Measurements from ENCODE around the gene HEXD.

The HEXD gene

DNA sequence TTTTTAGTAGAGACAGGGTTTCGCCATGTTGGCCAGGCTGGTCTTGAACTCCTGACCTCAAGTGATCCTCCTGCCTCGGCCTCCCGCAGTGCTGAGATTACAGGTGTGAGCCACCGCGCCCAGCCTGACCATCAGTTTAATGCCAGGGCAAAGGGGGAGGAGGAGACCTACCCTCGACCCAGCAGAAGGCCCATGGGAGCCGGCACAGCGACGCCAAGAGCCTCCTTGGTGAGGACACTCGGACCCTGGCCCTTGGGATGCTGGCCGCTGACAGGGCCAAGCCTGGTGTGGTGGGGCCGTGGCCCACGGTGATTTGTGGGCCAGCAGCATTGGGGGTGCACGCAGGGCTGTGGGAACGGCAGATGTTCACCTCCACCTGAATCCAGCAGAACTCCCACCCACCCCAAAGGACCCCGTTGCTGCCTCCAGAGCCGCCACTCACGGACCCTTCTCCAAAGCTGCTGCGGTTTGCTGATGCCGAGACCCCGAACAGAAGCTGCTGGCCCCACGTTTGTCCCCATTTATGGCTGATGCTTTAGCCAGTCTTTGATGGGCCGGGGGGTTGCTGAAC is 26.6 kb upstream of the HEXD start:
- no peak overlapping the region for H3K4me3 ChIP-seq (ENCODE audit: low read length)
- H3K36me3 ChIP-seq (replicated peaks; ENCODE audit: insufficient read depth, low read length): no peaks in the 10 kb centered on the region
- no peak overlapping the region for H3K27ac ChIP-seq (ENCODE audit: low read length)
- TF ChIP-seq EZH2 (optimal IDR thresholded peaks at IDR 0.05; ENCODE audit: low read depth, low read length): no peak
- TF ChIP-seq EZH2phosphoT487 (IDR thresholded peaks at IDR 0.05; ENCODE audit: low read length): no peak
- TF ChIP-seq CTCF (IDR thresholded peaks at IDR 0.05; ENCODE audit: low read length): no peak
- H2AFZ ChIP-seq (ENCODE audit: low read length): no peak overlapping the region
- H3K9me2 ChIP-seq (replicated peaks; ENCODE audit: insufficient read depth, low read length): no peaks in the 10 kb centered on the region
- DNase-seq: no peak
- no peaks in the 10 kb centered on the region for H3K9me3 ChIP-seq (replicated peaks; ENCODE audit: insufficient read depth, low read length)
- H3K27me3 ChIP-seq (replicated peaks; ENCODE audit: insufficient read depth, low read length): no peaks in the 10 kb centered on the region
- no peaks in the 10 kb centered on the region for H3K4me1 ChIP-seq (ENCODE audit: low read length)
- H3K79me2 ChIP-seq (ENCODE audit: low read length): no peaks in the 10 kb centered on the region
- H3K9ac ChIP-seq (ENCODE audit: low read length): no peak overlapping the region
- no peak overlapping the region for H3K4me2 ChIP-seq (ENCODE audit: low read depth, low read length)
- no peaks in the 10 kb centered on the region for H4K20me1 ChIP-seq (ENCODE audit: insufficient read depth, low read length)
- H3F3A ChIP-seq (ENCODE audit: insufficient read depth, low read length): no peaks in the 10 kb centered on the region

- no peak overlapping the region for H2AFZ ChIP-seq (ENCODE audit: low read length)
- TF ChIP-seq CTCF (IDR thresholded peaks at IDR 0.05; ENCODE audit: low read length): no peak
- no peak for TF ChIP-seq EZH2phosphoT487 (IDR thresholded peaks at IDR 0.05; ENCODE audit: low read length)
- TF ChIP-seq EZH2 (optimal IDR thresholded peaks at IDR 0.05; ENCODE audit: low read depth, low read length): no peak
- no peaks in the 10 kb centered on the region for H3K4me1 ChIP-seq (ENCODE audit: low read length)
- H3K9me3 ChIP-seq (replicated peaks; ENCODE audit: insufficient read depth, low read length): no peaks in the 10 kb centered on the region
- no peak overlapping the region for H3K9ac ChIP-seq (ENCODE audit: low read length)
- H3K27me3 ChIP-seq (replicated peaks; ENCODE audit: insufficient read depth, low read length): no peaks in the 10 kb centered on the region
- H3K4me3 ChIP-seq (ENCODE audit: low read length): no peak overlapping the region
- no peaks in the 10 kb centered on the region for H4K20me1 ChIP-seq (ENCODE audit: insufficient read depth, low read length)
- no peaks in the 10 kb centered on the region for H3K36me3 ChIP-seq (replicated peaks; ENCODE audit: insufficient read depth, low read length)
- H3K4me2 ChIP-seq (ENCODE audit: low read depth, low read length): no peak overlapping the region
- no peak for DNase-seq
- H3K79me2 ChIP-seq (ENCODE audit: low read length): no peaks in the 10 kb centered on the region
- H3F3A ChIP-seq (ENCODE audit: insufficient read depth, low read length): no peaks in the 10 kb centered on the region
- no peak overlapping the region for H3K27ac ChIP-seq (ENCODE audit: low read length)
- H3K9me2 ChIP-seq (replicated peaks; ENCODE audit: insufficient read depth, low read length): no peaks in the 10 kb centered on the region
Measured at GRCh38 chr17:82392209-82392920, 25.8 kb upstream of the HEXD start.

GRCh38 chr17:82392941-82393340 is 25.2 kb upstream of the HEXD start:
- no peak for TF ChIP-seq CTCF (IDR thresholded peaks at IDR 0.05; ENCODE audit: low read length)
- no peak for TF ChIP-seq EZH2 (optimal IDR thresholded peaks at IDR 0.05; ENCODE audit: low read depth, low read length)
- TF ChIP-seq EZH2phosphoT487 (IDR thresholded peaks at IDR 0.05; ENCODE audit: low read length): no peak
- no peaks in the 10 kb centered on the region for H3K4me1 ChIP-seq (ENCODE audit: low read length)
- no peak overlapping the region for H3K9ac ChIP-seq (ENCODE audit: low read length)
- H3K79me2 ChIP-seq (ENCODE audit: low read length): no peaks in the 10 kb centered on the region
- H3K9me2 ChIP-seq (replicated peaks; ENCODE audit: insufficient read depth, low read length): no peaks in the 10 kb centered on the region
- H3K27me3 ChIP-seq (replicated peaks; ENCODE audit: insufficient read depth, low read length): no peaks in the 10 kb centered on the region
- DNase-seq: no peak
- no peaks in the 10 kb centered on the region for H3K36me3 ChIP-seq (replicated peaks; ENCODE audit: insufficient read depth, low read length)
- no peak overlapping the region for H2AFZ ChIP-seq (ENCODE audit: low read length)
- H4K20me1 ChIP-seq (ENCODE audit: insufficient read depth, low read length): no peaks in the 10 kb centered on the region
- no peak overlapping the region for H3K27ac ChIP-seq (ENCODE audit: low read length)
- no peak overlapping the region for H3K4me3 ChIP-seq (ENCODE audit: low read length)
- no peaks in the 10 kb centered on the region for H3F3A ChIP-seq (ENCODE audit: insufficient read depth, low read length)
- no peak overlapping the region for H3K4me2 ChIP-seq (ENCODE audit: low read depth, low read length)
- no peaks in the 10 kb centered on the region for H3K9me3 ChIP-seq (replicated peaks; ENCODE audit: insufficient read depth, low read length)
